Measurements from ENCODE around the gene RSU1. TPM values are rescaled to one million over a fixed set of nuclear protein-coding genes. Genes with fewer than 3 reads are reported as not detected.

Gene RSU1
- total and polyA plus RNA-seq, 10 of the 15 experiments (the other 5 are each of a cell fraction or from before 2014, with no cell fraction given) = 49.2 to 139 (median 81.3) TPM

- TF ChIP-seq BCL3 (IDR thresholded peaks at IDR 0.05; ENCODE audit: borderline replicate concordance, insufficient read depth, low read depth, low read length, poor library complexity, severe bottlenecking) (no peak), DPF2 (IDR thresholded peaks at IDR 0.05) (no peak), HDGF (IDR thresholded peaks at IDR 0.05) (no peak), JUND (IDR thresholded peaks at IDR 0.05; ENCODE audit: low read depth, low read length) (no peak)
Measured at GRCh38 chr10:16854623-16855022, 37.4 kb upstream of the RSU1 start (continued).

- intact Hi-C loops (cut with micrococcal nuclease; ENCODE audit: unreplicated experiment) (loop anchor here (5.0 kb wide), 1 partner anchor 563 kb away; no protein-coding TSS in a partner anchor), in situ Hi-C loops (cut with MboI) (no loop called here)
- FAIRE-seq = no peak
- no peak for TF ChIP-seq STAT3 (IDR thresholded peaks at IDR 0.05; ENCODE audit: low read depth, low read length)
- no peak for TF ChIP-seq CBX3 (IDR thresholded peaks at IDR 0.05; ENCODE audit: borderline replicate concordance, low read depth)
- no peak for TF ChIP-seq USF2 (IDR thresholded peaks at IDR 0.05; ENCODE audit: borderline replicate concordance, low read depth, low read length)
- TF ChIP-seq DPF2 (IDR thresholded peaks at IDR 0.05) = no peak
- TF ChIP-seq REST (IDR thresholded peaks at IDR 0.05; ENCODE audit: low read depth, low read length) = no peak
- ChIA-PET RAD21 (ENCODE audit: unreplicated experiment) (no interaction called here), POLR2A (no interaction called here), SMC1A (ENCODE audit: uncharacterized antibody, unreplicated experiment) (interaction anchor here (1.0 to 2.1 kb wide), 2 partner anchors 30 to 403 kb away, joined by 3 to 7 read pairs; no protein-coding TSS in a partner anchor), CTCF (interaction anchor here (1.3 to 1.9 kb wide), 3 partner anchors 400 to 523 kb away, joined by 5 to 11 read pairs (median 6); no protein-coding TSS in a partner anchor)
- Histone ChIP-seq H3K4me3 (no peak overlapping the region), H3K27ac (ENCODE audit: control insufficient read depth, insufficient read depth) (no peak overlapping the region), H2AFZ (ENCODE audit: control insufficient read depth, low read depth, low read length) (no peak overlapping the region), H3K4me2 (ENCODE audit: control insufficient read depth, insufficient read depth) (no peak overlapping the region), H3K79me2 (ENCODE audit: control insufficient read depth, insufficient read depth, low read length) (no peaks in the 10 kb centered on the region), H3K27me3 (replicated peaks in 1 of 2; ENCODE audit: control insufficient read depth in 2 of 2, insufficient read depth in 2 of 2, low read length in 1 of 2) (no peaks in the 10 kb centered on the region; a peak in 1 of 4 replicates), H3K36me3 (ENCODE audit: control insufficient read depth in 2 of 2, insufficient read depth in 2 of 2, low read length in 1 of 2) (no peaks in the 10 kb centered on the region), H3K9ac (ENCODE audit: control insufficient read depth, insufficient read depth, low read length) (no peak overlapping the region), H4K20me1 (ENCODE audit: control insufficient read depth, insufficient read depth) (no peaks in the 10 kb centered on the region), H3K4me1 (ENCODE audit: control insufficient read depth, insufficient read depth, low read length) (no peaks in the 10 kb centered on the region), H3K9me3 (replicated peaks; ENCODE audit: control insufficient read depth, insufficient read depth, low read length) (no peaks in the 10 kb centered on the region)
- no peak for DNase-seq (ENCODE audit: low read depth, low spot score)
- ATAC-seq = no peak
- WGBS (ENCODE audit: insufficient coverage, insufficient replicate concordance, low lambda C conversion rate, missing lambda C conversion rate) = 49% methylated on average over 4 of the region's 4 CpGs
- BruUV-seq (replicated peaks) = no TSS peak
Measured at GRCh38 chr10:16853809-16854208, 36.6 kb upstream of the RSU1 start.
